Airway epithelial cell (primary cell): ENCODE data around the gene ATAD1. TPM values are rescaled to one million over a fixed set of nuclear protein-coding genes. Genes with fewer than 3 reads are reported as not detected.

Experiments used
- total RNA-seq: library from RNA; depleted of rRNA; stranded (reverse); fragments of >200 nt; gene quantifications from 2 replicates; pipeline ENCODE4 v1.2.3, GENCODE V29; 2015

Gene ATAD1, protein sequence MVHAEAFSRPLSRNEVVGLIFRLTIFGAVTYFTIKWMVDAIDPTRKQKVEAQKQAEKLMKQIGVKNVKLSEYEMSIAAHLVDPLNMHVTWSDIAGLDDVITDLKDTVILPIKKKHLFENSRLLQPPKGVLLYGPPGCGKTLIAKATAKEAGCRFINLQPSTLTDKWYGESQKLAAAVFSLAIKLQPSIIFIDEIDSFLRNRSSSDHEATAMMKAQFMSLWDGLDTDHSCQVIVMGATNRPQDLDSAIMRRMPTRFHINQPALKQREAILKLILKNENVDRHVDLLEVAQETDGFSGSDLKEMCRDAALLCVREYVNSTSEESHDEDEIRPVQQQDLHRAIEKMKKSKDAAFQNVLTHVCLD
- total RNA-seq, result 34.8 and 38.6 TPM in 2 replicates

GRCh38 chr10:87817609-87818504, at the start of gene ATAD1:
Gene ATAD1, minus strand, starts transcription at chr10:87818226. Its CDS starts 3,627 bp downstream, at chr10:87814599.

GRCh38 chr10:87863053-87863943, 45.3 kb upstream of the ATAD1 start, which contains the start of the genes KLLN and PTEN:
Gene KLLN, minus strand, starts transcription at chr10:87863533. Its CDS starts 1,046 bp downstream, at chr10:87862487.
Gene PTEN, plus strand, starts transcription at chr10:87863625. Its CDS starts 845 bp downstream, at chr10:87864470.

Other genes with a start within 250 kb of the ATAD1 start
- 4.2 and 6.6 TPM in 2 replicates for gene PAPSS2, start 158.3 kb downstream of the ATAD1 start, total RNA-seq
- gene KLLN, start 45.3 kb upstream of the ATAD1 start, total RNA-seq, result 0.28 and 0.63 TPM in 2 replicates
- gene PTEN, start 45.4 kb upstream of the ATAD1 start, total RNA-seq, result 32.6 and 37.2 TPM in 2 replicates